Measurements from ENCODE around the gene ACAD9. TPM values are rescaled to one million over a fixed set of nuclear protein-coding genes. Genes with fewer than 3 reads are reported as not detected.
A peak's percentile ranks its signal among the peaks of the same experiment; 100 is the strongest.

Gene ACAD9
- total and polyA plus RNA-seq, 2 of the 13 experiments (the other 11 are each of a cell fraction or from before 2014, with no cell fraction given): 15.3 to 38.2 TPM

DNA sequence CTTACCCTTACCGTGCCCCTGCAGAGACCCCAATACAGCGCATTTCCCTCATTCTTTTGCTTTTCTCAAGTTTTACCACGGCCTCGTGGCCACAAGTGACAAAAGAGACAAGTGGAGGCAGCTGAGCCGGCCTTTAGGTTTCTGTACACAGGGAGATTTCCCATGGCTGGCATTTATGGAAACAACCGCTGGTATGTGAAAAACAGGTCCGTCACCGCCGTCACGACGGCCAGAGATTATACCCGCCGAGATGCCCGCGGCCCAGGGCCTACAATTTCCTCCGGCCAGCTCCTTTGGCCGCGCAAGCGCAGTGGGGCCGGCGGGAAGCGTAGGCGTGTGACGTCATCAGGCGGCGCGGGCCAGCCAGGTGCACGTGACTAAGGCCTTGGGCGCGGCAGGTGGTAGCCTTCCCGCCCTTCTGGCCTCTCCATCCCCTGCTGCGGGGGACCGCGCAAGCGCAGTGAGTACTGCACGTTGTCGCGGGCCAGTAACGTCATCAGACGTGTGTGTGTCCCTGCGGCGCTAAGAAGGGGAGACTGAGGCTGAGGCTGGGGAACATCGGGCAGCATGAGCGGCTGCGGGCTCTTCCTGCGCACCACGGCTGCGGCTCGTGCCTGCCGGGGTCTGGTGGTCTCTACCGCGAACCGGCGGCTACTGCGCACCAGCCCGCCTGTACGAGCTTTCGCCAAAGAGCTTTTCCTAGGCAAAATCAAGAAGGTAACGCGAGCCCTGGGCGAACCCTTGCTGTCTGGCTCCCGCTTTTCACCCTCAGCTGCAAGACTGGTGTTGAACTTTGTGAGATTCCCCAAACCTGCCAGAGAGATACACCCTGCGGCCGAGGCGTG lies at the start of gene ACAD9 (continued):
- TF ChIP-seq, protein P1, sequence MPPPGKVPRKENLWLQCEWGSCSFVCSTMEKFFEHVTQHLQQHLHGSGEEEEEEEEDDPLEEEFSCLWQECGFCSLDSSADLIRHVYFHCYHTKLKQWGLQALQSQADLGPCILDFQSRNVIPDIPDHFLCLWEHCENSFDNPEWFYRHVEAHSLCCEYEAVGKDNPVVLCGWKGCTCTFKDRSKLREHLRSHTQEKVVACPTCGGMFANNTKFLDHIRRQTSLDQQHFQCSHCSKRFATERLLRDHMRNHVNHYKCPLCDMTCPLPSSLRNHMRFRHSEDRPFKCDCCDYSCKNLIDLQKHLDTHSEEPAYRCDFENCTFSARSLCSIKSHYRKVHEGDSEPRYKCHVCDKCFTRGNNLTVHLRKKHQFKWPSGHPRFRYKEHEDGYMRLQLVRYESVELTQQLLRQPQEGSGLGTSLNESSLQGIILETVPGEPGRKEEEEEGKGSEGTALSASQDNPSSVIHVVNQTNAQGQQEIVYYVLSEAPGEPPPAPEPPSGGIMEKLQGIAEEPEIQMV (CRISPR knock-in tag; IDR thresholded peaks at IDR 0.05; ENCODE audit: low read depth): peak; percentile 94
- TF ChIP-seq FOXO1 (CRISPR knock-in tag; IDR thresholded peaks at IDR 0.05): peak; percentile 81
- peak; percentile 73 for TF ChIP-seq ZBTB25 (CRISPR knock-in tag; IDR thresholded peaks at IDR 0.05)
- TF ChIP-seq, protein P2, sequence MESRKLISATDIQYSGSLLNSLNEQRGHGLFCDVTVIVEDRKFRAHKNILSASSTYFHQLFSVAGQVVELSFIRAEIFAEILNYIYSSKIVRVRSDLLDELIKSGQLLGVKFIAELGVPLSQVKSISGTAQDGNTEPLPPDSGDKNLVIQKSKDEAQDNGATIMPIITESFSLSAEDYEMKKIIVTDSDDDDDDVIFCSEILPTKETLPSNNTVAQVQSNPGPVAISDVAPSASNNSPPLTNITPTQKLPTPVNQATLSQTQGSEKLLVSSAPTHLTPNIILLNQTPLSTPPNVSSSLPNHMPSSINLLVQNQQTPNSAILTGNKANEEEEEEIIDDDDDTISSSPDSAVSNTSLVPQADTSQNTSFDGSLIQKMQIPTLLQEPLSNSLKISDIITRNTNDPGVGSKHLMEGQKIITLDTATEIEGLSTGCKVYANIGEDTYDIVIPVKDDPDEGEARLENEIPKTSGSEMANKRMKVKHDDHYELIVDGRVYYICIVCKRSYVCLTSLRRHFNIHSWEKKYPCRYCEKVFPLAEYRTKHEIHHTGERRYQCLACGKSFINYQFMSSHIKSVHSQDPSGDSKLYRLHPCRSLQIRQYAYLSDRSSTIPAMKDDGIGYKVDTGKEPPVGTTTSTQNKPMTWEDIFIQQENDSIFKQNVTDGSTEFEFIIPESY (CRISPR knock-in tag; IDR thresholded peaks at IDR 0.05): peak; percentile 40; the same call in 1 of the 2 replicates
- TF ChIP-seq POLR2A (IDR thresholded peaks at IDR 0.05; ENCODE audit: insufficient read depth in 1 of 2, low read depth in 2 of 2, low read length in 2 of 2): peak; percentile 86 to 96
- TF ChIP-seq ZBTB38 (CRISPR knock-in tag; IDR thresholded peaks at IDR 0.05): peak; percentile 98
- TF ChIP-seq, protein P3, sequence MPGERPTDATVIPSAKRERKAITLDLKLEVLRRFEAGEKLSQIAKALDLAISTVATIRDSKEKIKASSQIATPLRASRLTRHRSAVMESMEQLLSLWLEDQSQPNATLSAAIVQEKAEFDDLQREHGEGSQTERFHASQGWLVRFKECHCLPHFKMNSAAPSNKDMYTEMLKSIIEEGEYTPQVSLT (CRISPR knock-in tag; IDR thresholded peaks at IDR 0.05; ENCODE audit: borderline replicate concordance, low read depth): 0 out of 2 replicates have a peak, but pooled peaks have one; percentile 41
- peak; percentile 99 for TF ChIP-seq THAP8 (CRISPR knock-in tag; IDR thresholded peaks at IDR 0.05; ENCODE audit: borderline replicate concordance)
- TF ChIP-seq MEIS2 (CRISPR knock-in tag; IDR thresholded peaks at IDR 0.05): peak; percentile 89
- TF ChIP-seq, protein P4, sequence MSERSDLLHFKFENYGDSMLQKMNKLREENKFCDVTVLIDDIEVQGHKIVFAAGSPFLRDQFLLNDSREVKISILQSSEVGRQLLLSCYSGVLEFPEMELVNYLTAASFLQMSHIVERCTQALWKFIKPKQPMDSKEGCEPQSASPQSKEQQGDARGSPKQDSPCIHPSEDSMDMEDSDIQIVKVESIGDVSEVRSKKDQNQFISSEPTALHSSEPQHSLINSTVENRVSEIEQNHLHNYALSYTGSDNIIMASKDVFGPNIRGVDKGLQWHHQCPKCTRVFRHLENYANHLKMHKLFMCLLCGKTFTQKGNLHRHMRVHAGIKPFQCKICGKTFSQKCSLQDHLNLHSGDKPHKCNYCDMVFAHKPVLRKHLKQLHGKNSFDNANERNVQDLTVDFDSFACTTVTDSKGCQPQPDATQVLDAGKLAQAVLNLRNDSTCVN (CRISPR knock-in tag; IDR thresholded peaks at IDR 0.05; ENCODE audit: borderline replicate concordance): peak; percentile 82; the same call in 1 of the 2 replicates
- TF ChIP-seq TCF7L2 (IDR thresholded peaks at IDR 0.05; ENCODE audit: low read depth, low read length): no peak
- TF ChIP-seq SRSF9 (IDR thresholded peaks at IDR 0.05; ENCODE audit: borderline replicate concordance, insufficient read depth, low read depth, low read length, poor library complexity, severe bottlenecking): no peak
- TF ChIP-seq POLR2AphosphoS5 (IDR thresholded peaks at IDR 0.05; ENCODE audit: low read depth, low read length): peak; percentile 90
- no peak for TF ChIP-seq RFX1 (IDR thresholded peaks at IDR 0.05)
- peak; percentile 95 for TF ChIP-seq ZNF264 (CRISPR knock-in tag; IDR thresholded peaks at IDR 0.05)
- no peak for TF ChIP-seq TEF (CRISPR knock-in tag; IDR thresholded peaks at IDR 0.05)
- TF ChIP-seq ZBTB2 (CRISPR knock-in tag; IDR thresholded peaks at IDR 0.05; ENCODE audit: low read depth): peak; percentile 69; the same call in 1 of the 2 replicates
- TF ChIP-seq FOXJ3 (CRISPR knock-in tag; IDR thresholded peaks at IDR 0.05; ENCODE audit: borderline replicate concordance): peak; percentile 35; the same call in 1 of the 2 replicates
- no peak for TF ChIP-seq ZKSCAN1 (IDR thresholded peaks at IDR 0.05; ENCODE audit: low read length)

All from HepG2 (cell line).